Hepatocyte (in vitro differentiated cells): ENCODE measurements around the gene RCAN2.
"Not testable (repeated sequence)": the region's sequence is repeated elsewhere in the genome, so short reads cannot be mapped to it uniquely, and the experiment has no call there.

Experiments used
- CTCF ChIP-seq: fragments of 200-600 bp; sonication (generic); IDR thresholded peaks from 2 replicates; pipeline ENCODE4 v1.5.1; 2016; ENCODE audit warnings: antibody characterized with exemption, mild to moderate bottlenecking; ENCODE audit not compliant: poor library complexity
- EZH2 ChIP-seq: fragments of 200-600 bp; sonication (generic); IDR thresholded peaks from 2 replicates; pipeline ENCODE4 v1.6.1; 2016; ENCODE audit warnings: antibody characterized with exemption, mild to moderate bottlenecking, borderline replicate concordance
- EZH2phosphoT487 ChIP-seq: fragments of 200-600 bp; sonication (generic); IDR thresholded peaks from one replicate; pipeline ENCODE4 v1.6.1; 2018; ENCODE audit warnings: antibody characterized with exemption, mild to moderate bottlenecking, low read depth, moderate library complexity; ENCODE audit not compliant: unreplicated experiment, severe bottlenecking

- TF ChIP-seq EZH2phosphoT487, CTCF, EZH2: not testable (repeated sequence)
These were observed 103.5 kb downstream of the RCAN2 start for GRCh38 chr6:46387728-46388127.
